ENCODE measurements around the gene MINDY4. TPM values are rescaled to one million over a fixed set of nuclear protein-coding genes. Genes with fewer than 3 reads are reported as not detected.

The MINDY4 gene
- total and polyA plus RNA-seq, 10 of the 15 experiments (the other 5 are each of a cell fraction or from before 2014, with no cell fraction given), result 0.10 to 0.90 (median 0.40) TPM

- RAD21 ChIA-PET (ENCODE audit: unreplicated experiment), result interaction anchor here (1.4 kb wide), 1 partner anchor 35 kb away, joined by 6 read pairs; no protein-coding TSS in a partner anchor
Observed at GRCh38 chr7:30764030-30764975, 6.9 kb upstream of the MINDY4 start.

More at GRCh38 chr7:30764030-30764975, 6.9 kb upstream of the MINDY4 start:
- intact Hi-C loops (cut with micrococcal nuclease; ENCODE audit: unreplicated experiment) (no loop called here), in situ Hi-C loops (cut with MboI) (no loop called here)
- Histone ChIP-seq H3K4me1 (ENCODE audit: control insufficient read depth, insufficient read depth, low read length) (peaks cover 12% of the 10 kb centered on the region), H3K4me3 (no peak overlapping the region), H3K9ac (ENCODE audit: control insufficient read depth, insufficient read depth, low read length) (no peak overlapping the region), H3K79me2 (ENCODE audit: control insufficient read depth, insufficient read depth, low read length) (no peaks in the 10 kb centered on the region), H3K4me2 (ENCODE audit: control insufficient read depth, insufficient read depth) (no peak overlapping the region; the same call in 1 of the 2 replicates), H3K36me3 (ENCODE audit: control insufficient read depth in 2 of 2, insufficient read depth in 2 of 2, low read length in 1 of 2) (no peaks in the 10 kb centered on the region), H4K20me1 (ENCODE audit: control insufficient read depth, insufficient read depth) (no peaks in the 10 kb centered on the region), H3K27ac (ENCODE audit: control insufficient read depth, insufficient read depth) (no peak overlapping the region), H2AFZ (ENCODE audit: control insufficient read depth, low read depth, low read length) (peak overlapping the region; percentile 13), H3K9me3 (replicated peaks; ENCODE audit: control insufficient read depth, insufficient read depth, low read length) (no peaks in the 10 kb centered on the region; the same call in 2 of the 3 replicates), H3K27me3 (replicated peaks in 1 of 2; ENCODE audit: control insufficient read depth in 2 of 2, insufficient read depth in 2 of 2, low read length in 1 of 2) (no peaks in the 10 kb centered on the region)
- TF ChIP-seq POU2F2 (IDR thresholded peaks at IDR 0.05; ENCODE audit: borderline replicate concordance, low read depth, low read length) (0 out of 3 replicates have a peak, but pooled peaks have one; percentile 23), ZBTB11 (CRISPR knock-in tag; IDR thresholded peaks at IDR 0.05) (no peak)
- FAIRE-seq, result peak; percentile 85
- ChIA-PET CTCF (interaction anchor here (1.7 kb wide), 1 partner anchor 24 kb away, joined by 6 read pairs; no protein-coding TSS in a partner anchor), SMC1A (ENCODE audit: uncharacterized antibody, unreplicated experiment) (interaction anchor here (1.2 kb wide), 1 partner anchor 17 kb away, joined by 3 read pairs; no protein-coding TSS in a partner anchor), POLR2A (no interaction called here)
- DNase-seq (ENCODE audit: low read depth, low spot score), result peak; percentile 25
- 7% methylated on average over 6 of the region's 6 CpGs for WGBS (ENCODE audit: insufficient coverage, insufficient replicate concordance, low lambda C conversion rate, missing lambda C conversion rate)
- BruUV-seq (replicated peaks), result no TSS peak
- peak; percentile 86 for ATAC-seq
